HCT116 (cell line): Measurements from ENCODE around the gene ELFN2. TPM values are rescaled to one million over a fixed set of nuclear protein-coding genes. Genes with fewer than 3 reads are reported as not detected.

ENCODE experiments used
- ATAC-seq: fragments of 200-7000 bp; cut with Tn5 transposase; 2 replicates; pipeline ENCODE4 v1.9.1; 2020; ENCODE audit warnings: mild to moderate bottlenecking, moderate library complexity
- BruUV-seq: library from RNA; stranded (reverse); fragments of 400-500 nt; replicated peaks from 2 replicates; lab custom pipeline; 2021; lab: Mats Ljungman, UMichigan
- CTCF ChIA-PET: fragments of 300-600 bp; sonication (Branson Sonifier 250); formaldehyde crosslinking; loops from one replicate; lab custom pipeline; 2021; ENCODE audit warnings: antibody characterized with exemption; lab: Charles Lee
- POLR2A ChIA-PET: fragments of 300-600, 350-600 bp; sonication (Branson Sonifier 250); formaldehyde crosslinking; loops from one replicate; lab custom pipeline; 2021; ENCODE audit warnings: antibody characterized with exemption; lab: Charles Lee
- RAD21 ChIA-PET, 2 experiments: fragments of 300-600 bp; sonication (Branson Sonifier 250); formaldehyde crosslinking; loops; one replicate each; lab custom pipeline; 2023; ENCODE audit warnings: low total read pairs in 2 of 2; ENCODE audit not compliant: uncharacterized antibody in 2 of 2, unreplicated experiment in 2 of 2, low non-redundant PET in 1 of 2; lab: Charles Lee
- DNase-seq: peaks from one replicate; pipeline ENCODE4 v3.0.0-alpha.2; 2010; ENCODE audit warnings: low read depth, low spot score
- H2AFZ ChIP-seq: fragments of 200-600 bp; shearing (Covaris generic), sonication (generic); 2 replicates; pipeline ENCODE4 v1.6.1; 2017; ENCODE audit warnings: low read depth, mixed run types, mixed read lengths, antibody characterized with exemption, low read length; ENCODE audit not compliant: poor library complexity, severe bottlenecking
- H3K27ac ChIP-seq: 2 replicates; pipeline ENCODE4 v1.5.1; 2012; ENCODE audit warnings: low read depth, low read length
- H3K27me3 ChIP-seq: fragments of 200-600 bp; sonication (generic); 2 replicates; pipeline ENCODE4 v1.6.1; 2016; ENCODE audit warnings: mixed run types, low read length, mixed read lengths; ENCODE audit not compliant: insufficient read depth
- H3K36me3 ChIP-seq, 2 experiments: fragments of 200-500 bp in 1 of 2; fragments of 200-600 bp in 1 of 2; sonication (Bioruptor generic) in 1 of 2; sonication (generic) in 1 of 2; 2 replicates each; pipeline versions ENCODE4 v1.5.1 to v1.6.1; 2014 to 2016; ENCODE audit warnings: low read length in 2 of 2, inconsistent platforms in 1 of 2, mixed read lengths in 1 of 2, mixed run types in 1 of 2; ENCODE audit not compliant: insufficient read depth in 2 of 2, control insufficient read depth in 1 of 2
- H3K4me1 ChIP-seq, 2 experiments: fragments of 200-600 bp in 1 of 2; sonication (generic) in 1 of 2; 2 replicates each; pipeline versions ENCODE4 v1.5.1 to v1.6.1; 2012 to 2017; ENCODE audit warnings: low read length in 2 of 2, inconsistent platforms in 1 of 2, mild to moderate bottlenecking in 1 of 2, mixed read lengths in 1 of 2, mixed run types in 1 of 2, moderate library complexity in 1 of 2; ENCODE audit not compliant: insufficient read depth in 2 of 2, control insufficient read depth in 1 of 2
- H3K4me2 ChIP-seq: fragments of 200-600 bp; sonication (generic); 2 replicates; pipeline ENCODE4 v1.6.1; 2017; ENCODE audit warnings: mixed run types, low read length, mixed read lengths
- H3K4me3 ChIP-seq, 2 experiments: fragments of 200-600 bp in 1 of 2; sonication (generic) in 1 of 2; replicated peaks in 1 of 2; 2 replicates each; pipeline ENCODE4 v1.5.1; 2011 to 2016; ENCODE audit warnings: low read length in 2 of 2, control low read depth in 1 of 2, low read depth in 1 of 2, mild to moderate bottlenecking in 1 of 2, mixed read lengths in 1 of 2, mixed run types in 1 of 2
- H3K79me2 ChIP-seq: fragments of 200-600 bp; sonication (generic); 2 replicates; pipeline ENCODE4 v1.6.1; 2017; ENCODE audit warnings: mild to moderate bottlenecking, mixed run types, low read length, moderate library complexity, mixed read lengths; ENCODE audit not compliant: insufficient read depth
- H3K9ac ChIP-seq: fragments of 200-600 bp; sonication (generic); 2 replicates; pipeline ENCODE4 v1.6.1; 2016; ENCODE audit warnings: low read length, mixed read lengths
- H3K9me2 ChIP-seq: fragments of 200-600 bp; sonication (generic), shearing (Covaris generic); 2 replicates; pipeline ENCODE4 v1.6.1; 2017; ENCODE audit warnings: mixed run types, mild to moderate bottlenecking, moderate library complexity; ENCODE audit not compliant: insufficient read depth
- H3K9me3 ChIP-seq, 2 experiments: fragments of 200-500 bp in 1 of 2; fragments of 200-600 bp in 1 of 2; sonication (Bioruptor generic) in 1 of 2; sonication (generic) in 1 of 2; 2 replicates each; pipeline ENCODE4 v1.6.1; 2014 to 2017; ENCODE audit warnings: low read length in 2 of 2, mixed read lengths in 2 of 2, inconsistent platforms in 1 of 2, low read depth in 1 of 2, mild to moderate bottlenecking in 1 of 2, mixed run types in 1 of 2, moderate library complexity in 1 of 2; ENCODE audit not compliant: control insufficient read depth in 1 of 2, insufficient read depth in 1 of 2
- H4K20me1 ChIP-seq: fragments of 200-600 bp; sonication (generic), shearing (Covaris generic); 2 replicates; pipeline ENCODE4 v1.6.1; 2017; ENCODE audit warnings: mixed run types, mild to moderate bottlenecking, moderate library complexity; ENCODE audit not compliant: insufficient read depth
- CEBPB ChIP-seq: IDR thresholded peaks from 2 replicates; pipeline ENCODE4 v1.6.1; 2012; ENCODE audit warnings: low read depth
- EGR1 ChIP-seq: IDR thresholded peaks from 2 replicates; pipeline ENCODE4 v1.6.1; 2012; ENCODE audit warnings: low read depth
- ELF1 ChIP-seq: IDR thresholded peaks from 2 replicates; pipeline ENCODE4 v1.6.1; 2012; ENCODE audit warnings: low read depth, borderline replicate concordance
- EZH2 ChIP-seq: fragments of 200-600 bp; sonication (generic); IDR thresholded peaks from 2 replicates; pipeline ENCODE4 v1.6.1; 2017; ENCODE audit warnings: antibody characterized with exemption, mixed run types
- EZH2phosphoT487 ChIP-seq: fragments of 200-600 bp; IDR thresholded peaks from 2 replicates; pipeline ENCODE4 v1.6.1; 2018; ENCODE audit warnings: antibody characterized with exemption, borderline replicate concordance
- POLR2A ChIP-seq: IDR thresholded peaks from 2 replicates; pipeline ENCODE4 v1.7.0; 2011; ENCODE audit warnings: borderline replicate concordance; ENCODE audit not compliant: insufficient read depth, insufficient read length; ENCODE audit errors: extremely low read depth
- POLR2AphosphoS5 ChIP-seq: IDR thresholded peaks from 2 replicates; pipeline ENCODE4 v1.6.1; 2011; ENCODE audit warnings: mild to moderate bottlenecking, low read depth, low read length, moderate library complexity
- RAD21 ChIP-seq: IDR thresholded peaks from 2 replicates; pipeline ENCODE4 v1.6.1; 2012; ENCODE audit warnings: low read depth, mild to moderate bottlenecking
- SP1 ChIP-seq: IDR thresholded peaks from 2 replicates; pipeline ENCODE4 v1.6.1; 2012; ENCODE audit warnings: low read depth
- SRF ChIP-seq: IDR thresholded peaks from 2 replicates; pipeline ENCODE4 v1.6.1; 2012; ENCODE audit warnings: low read depth
- TCF7L2 ChIP-seq: IDR thresholded peaks from 2 replicates; pipeline ENCODE4 v1.7.0; 2011; ENCODE audit warnings: borderline replicate concordance, inconsistent platforms; ENCODE audit not compliant: insufficient read depth, insufficient read length; ENCODE audit errors: extremely low read depth
- ZFX ChIP-seq: fragments of 450-650 bp; IDR thresholded peaks from 2 replicates; pipeline ENCODE4 v1.6.1; 2017
- intact Hi-C: fragments of 100-400 bp; cut with micrococcal nuclease; formaldehyde crosslinking; loops from 2 replicates; pipeline ENCODE4 v1.10.0; 2022
- total RNA-seq: library from RNA; stranded (reverse); gene quantifications from one replicate; pipeline ENCODE4 v1.2.1, GENCODE V29; 2021; ENCODE audit not compliant: unreplicated experiment
- TF ChIP-seq, protein P1 (sequence below): IDR thresholded peaks from 2 replicates; pipeline ENCODE4 v1.6.1; 2012
- TF ChIP-seq, protein P2 (sequence below), 3 experiments: fragments of 200-600 bp in 1 of 3; sonication (generic) in 1 of 3; IDR thresholded peaks in 2 of 3; conservative IDR thresholded peaks in 1 of 3; 2 replicates each; pipeline ENCODE4 v1.5.1; 2012 to 2017; ENCODE audit warnings: low read depth in 2 of 3, low read length in 2 of 3, antibody characterized with exemption in 1 of 3, borderline replicate concordance in 1 of 3, control low read depth in 1 of 3, mild to moderate bottlenecking in 1 of 3, mixed read lengths in 1 of 3, mixed run types in 1 of 3, moderate library complexity in 1 of 3; ENCODE audit not compliant: insufficient read depth in 1 of 3
- TF ChIP-seq, protein P3 (sequence below): IDR thresholded peaks from 2 replicates; pipeline ENCODE4 v1.6.1; 2012
- TF ChIP-seq, protein P4 (sequence below): IDR thresholded peaks from 2 replicates; pipeline ENCODE4 v1.6.1; 2011; ENCODE audit warnings: mild to moderate bottlenecking, low read length, moderate library complexity; ENCODE audit not compliant: insufficient replicate concordance; ENCODE audit errors: extremely low read depth
- TF ChIP-seq, protein P5 (sequence below): IDR thresholded peaks from 2 replicates; pipeline ENCODE4 v1.6.1; 2012; ENCODE audit warnings: low read depth

ELFN2 gene
- total RNA-seq, 1 experiment from 2014 or later = 45.4 TPM

DNA sequence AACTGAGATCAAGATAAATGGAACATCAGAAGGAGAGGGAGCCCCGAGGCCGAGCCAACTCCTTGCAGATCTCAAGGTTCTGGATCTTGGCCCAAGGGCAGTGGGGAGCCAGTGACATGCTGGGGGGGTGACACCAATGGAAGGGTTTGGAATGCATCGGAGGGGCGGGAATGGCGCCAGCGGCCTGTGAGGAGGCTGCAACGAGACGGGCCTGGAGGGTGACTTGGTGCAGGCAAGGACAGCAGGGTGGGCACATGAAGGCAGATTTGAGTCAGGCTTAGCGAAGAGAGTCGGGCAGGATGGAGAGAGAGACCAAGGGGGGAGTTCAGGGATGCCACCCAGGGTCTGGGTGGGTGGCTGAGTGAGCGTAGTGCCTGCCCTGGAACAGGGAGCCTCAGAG, 23.2 kb downstream of the ELFN2 start:
- Histone ChIP-seq H3K27ac (no peak overlapping the region), H4K20me1 (no peaks in the 10 kb centered on the region), H3K27me3 (no peaks in the 10 kb centered on the region), H3K4me2 (no peak overlapping the region), H3K79me2 (peaks cover 42% of the 10 kb centered on the region), H3K9me2 (no peaks in the 10 kb centered on the region), H2AFZ (no peak overlapping the region), H3K9ac (no peak overlapping the region), H3K9me3 (no peaks in the 10 kb centered on the region), H3K4me3 (no peak overlapping the region), H3K4me1 (peaks cover 13 to 28% of the 10 kb centered on the region in 2 experiments; a peak in 3 of 4 replicates), H3K36me3 (no peaks in the 10 kb centered on the region)
- ChIA-PET RAD21 (no interaction called here), POLR2A (no interaction called here), CTCF (no interaction called here)
- intact Hi-C loops = no loop called here
- DNase-seq (no peak), ATAC-seq (no peak)
- TF ChIP-seq RAD21 (no peak), TCF7L2 (no peak), CEBPB (no peak), EZH2 (no peak), EZH2phosphoT487 (no peak), POLR2AphosphoS5 (no peak), SRF (no peak), EGR1 (no peak), SP1 (no peak), ZFX (no peak), POLR2A (no peak), ELF1 (no peak)
- TF ChIP-seq, protein P1, sequence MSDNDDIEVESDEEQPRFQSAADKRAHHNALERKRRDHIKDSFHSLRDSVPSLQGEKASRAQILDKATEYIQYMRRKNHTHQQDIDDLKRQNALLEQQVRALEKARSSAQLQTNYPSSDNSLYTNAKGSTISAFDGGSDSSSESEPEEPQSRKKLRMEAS = no peak
- TF ChIP-seq, protein P2, sequence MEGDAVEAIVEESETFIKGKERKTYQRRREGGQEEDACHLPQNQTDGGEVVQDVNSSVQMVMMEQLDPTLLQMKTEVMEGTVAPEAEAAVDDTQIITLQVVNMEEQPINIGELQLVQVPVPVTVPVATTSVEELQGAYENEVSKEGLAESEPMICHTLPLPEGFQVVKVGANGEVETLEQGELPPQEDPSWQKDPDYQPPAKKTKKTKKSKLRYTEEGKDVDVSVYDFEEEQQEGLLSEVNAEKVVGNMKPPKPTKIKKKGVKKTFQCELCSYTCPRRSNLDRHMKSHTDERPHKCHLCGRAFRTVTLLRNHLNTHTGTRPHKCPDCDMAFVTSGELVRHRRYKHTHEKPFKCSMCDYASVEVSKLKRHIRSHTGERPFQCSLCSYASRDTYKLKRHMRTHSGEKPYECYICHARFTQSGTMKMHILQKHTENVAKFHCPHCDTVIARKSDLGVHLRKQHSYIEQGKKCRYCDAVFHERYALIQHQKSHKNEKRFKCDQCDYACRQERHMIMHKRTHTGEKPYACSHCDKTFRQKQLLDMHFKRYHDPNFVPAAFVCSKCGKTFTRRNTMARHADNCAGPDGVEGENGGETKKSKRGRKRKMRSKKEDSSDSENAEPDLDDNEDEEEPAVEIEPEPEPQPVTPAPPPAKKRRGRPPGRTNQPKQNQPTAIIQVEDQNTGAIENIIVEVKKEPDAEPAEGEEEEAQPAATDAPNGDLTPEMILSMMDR (IDR thresholded peaks at IDR 0.05 in 2 of 3, conservative IDR thresholded peaks at IDR 0.05 in 1 of 3; ENCODE audit: borderline replicate concordance in 1 of 3, insufficient read depth in 1 of 3, low read depth in 2 of 3, low read length in 2 of 3) = no peak
- TF ChIP-seq, protein P3, sequence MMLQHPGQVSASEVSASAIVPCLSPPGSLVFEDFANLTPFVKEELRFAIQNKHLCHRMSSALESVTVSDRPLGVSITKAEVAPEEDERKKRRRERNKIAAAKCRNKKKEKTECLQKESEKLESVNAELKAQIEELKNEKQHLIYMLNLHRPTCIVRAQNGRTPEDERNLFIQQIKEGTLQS = no peak
- TF ChIP-seq, protein P4, sequence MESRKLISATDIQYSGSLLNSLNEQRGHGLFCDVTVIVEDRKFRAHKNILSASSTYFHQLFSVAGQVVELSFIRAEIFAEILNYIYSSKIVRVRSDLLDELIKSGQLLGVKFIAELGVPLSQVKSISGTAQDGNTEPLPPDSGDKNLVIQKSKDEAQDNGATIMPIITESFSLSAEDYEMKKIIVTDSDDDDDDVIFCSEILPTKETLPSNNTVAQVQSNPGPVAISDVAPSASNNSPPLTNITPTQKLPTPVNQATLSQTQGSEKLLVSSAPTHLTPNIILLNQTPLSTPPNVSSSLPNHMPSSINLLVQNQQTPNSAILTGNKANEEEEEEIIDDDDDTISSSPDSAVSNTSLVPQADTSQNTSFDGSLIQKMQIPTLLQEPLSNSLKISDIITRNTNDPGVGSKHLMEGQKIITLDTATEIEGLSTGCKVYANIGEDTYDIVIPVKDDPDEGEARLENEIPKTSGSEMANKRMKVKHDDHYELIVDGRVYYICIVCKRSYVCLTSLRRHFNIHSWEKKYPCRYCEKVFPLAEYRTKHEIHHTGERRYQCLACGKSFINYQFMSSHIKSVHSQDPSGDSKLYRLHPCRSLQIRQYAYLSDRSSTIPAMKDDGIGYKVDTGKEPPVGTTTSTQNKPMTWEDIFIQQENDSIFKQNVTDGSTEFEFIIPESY = no peak
- TF ChIP-seq, protein P5, sequence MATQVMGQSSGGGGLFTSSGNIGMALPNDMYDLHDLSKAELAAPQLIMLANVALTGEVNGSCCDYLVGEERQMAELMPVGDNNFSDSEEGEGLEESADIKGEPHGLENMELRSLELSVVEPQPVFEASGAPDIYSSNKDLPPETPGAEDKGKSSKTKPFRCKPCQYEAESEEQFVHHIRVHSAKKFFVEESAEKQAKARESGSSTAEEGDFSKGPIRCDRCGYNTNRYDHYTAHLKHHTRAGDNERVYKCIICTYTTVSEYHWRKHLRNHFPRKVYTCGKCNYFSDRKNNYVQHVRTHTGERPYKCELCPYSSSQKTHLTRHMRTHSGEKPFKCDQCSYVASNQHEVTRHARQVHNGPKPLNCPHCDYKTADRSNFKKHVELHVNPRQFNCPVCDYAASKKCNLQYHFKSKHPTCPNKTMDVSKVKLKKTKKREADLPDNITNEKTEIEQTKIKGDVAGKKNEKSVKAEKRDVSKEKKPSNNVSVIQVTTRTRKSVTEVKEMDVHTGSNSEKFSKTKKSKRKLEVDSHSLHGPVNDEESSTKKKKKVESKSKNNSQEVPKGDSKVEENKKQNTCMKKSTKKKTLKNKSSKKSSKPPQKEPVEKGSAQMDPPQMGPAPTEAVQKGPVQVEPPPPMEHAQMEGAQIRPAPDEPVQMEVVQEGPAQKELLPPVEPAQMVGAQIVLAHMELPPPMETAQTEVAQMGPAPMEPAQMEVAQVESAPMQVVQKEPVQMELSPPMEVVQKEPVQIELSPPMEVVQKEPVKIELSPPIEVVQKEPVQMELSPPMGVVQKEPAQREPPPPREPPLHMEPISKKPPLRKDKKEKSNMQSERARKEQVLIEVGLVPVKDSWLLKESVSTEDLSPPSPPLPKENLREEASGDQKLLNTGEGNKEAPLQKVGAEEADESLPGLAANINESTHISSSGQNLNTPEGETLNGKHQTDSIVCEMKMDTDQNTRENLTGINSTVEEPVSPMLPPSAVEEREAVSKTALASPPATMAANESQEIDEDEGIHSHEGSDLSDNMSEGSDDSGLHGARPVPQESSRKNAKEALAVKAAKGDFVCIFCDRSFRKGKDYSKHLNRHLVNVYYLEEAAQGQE = no peak
- no TSS peak for BruUV-seq
